GM12878 (cell line): ENCODE measurements around the gene BBX. TPM values are rescaled to one million over a fixed set of nuclear protein-coding genes. Genes with fewer than 3 reads are reported as not detected.

Source experiments
- ATAC-seq: fragments of 200-7000 bp; cut with Tn5 transposase; 3 replicates; pipeline ENCODE4 v1.9.1; 2020; ENCODE audit warnings: mild to moderate bottlenecking, moderate library complexity
- BruUV-seq: library from RNA; stranded (reverse); fragments of 400-500 nt; replicated peaks from 2 replicates; lab custom pipeline; 2021; lab: Mats Ljungman, UMichigan
- CTCF ChIA-PET: fragments of 300-600 bp; sonication (Branson Sonifier 250); formaldehyde crosslinking; extraction: SDS; loops from one replicate; lab custom pipeline; 2021; ENCODE audit warnings: inconsistent platforms; lab: Yijun Ruan, JAX
- POLR2A ChIA-PET: fragments of 350-600 bp; formaldehyde crosslinking; extraction: SDS; loops from one replicate; lab custom pipeline; 2021; ENCODE audit warnings: inconsistent platforms; lab: Charles Lee
- RAD21 ChIA-PET: fragments of 300-600 bp; sonication (Branson Sonifier 250); formaldehyde crosslinking; loops from one replicate; lab custom pipeline; 2023; ENCODE audit warnings: antibody characterized with exemption; ENCODE audit not compliant: unreplicated experiment; lab: Charles Lee
- SMC1A ChIA-PET: fragments of 300-600 bp; sonication (Branson Sonifier 250); formaldehyde crosslinking; loops from one replicate; lab custom pipeline; 2023; ENCODE audit not compliant: unreplicated experiment, uncharacterized antibody; lab: Charles Lee
- DNase-seq: peaks from one replicate; pipeline ENCODE4 v3.0.0-alpha.2; 2011; ENCODE audit warnings: low read depth, low spot score
- FAIRE-seq: peaks from 3 replicates; lab custom pipeline; 2011; peaks lifted over from hg19 to GRCh38; lab: Jason Lieb, UNC
- H2AFZ ChIP-seq: 2 replicates; pipeline ENCODE4 v1.6.0; 2011; ENCODE audit warnings: low read depth, low read length, control low read depth; ENCODE audit not compliant: control insufficient read depth
- H3K27ac ChIP-seq: 2 replicates; pipeline ENCODE4 v1.5.1; 2011; ENCODE audit warnings: control low read depth; ENCODE audit not compliant: control insufficient read depth, insufficient read depth
- H3K27me3 ChIP-seq, 2 experiments: replicated peaks in 1 of 2; 2 replicates each; pipeline versions ENCODE4 v1.6.0 to v1.6.1; 2011; ENCODE audit warnings: low read length in 1 of 2; ENCODE audit not compliant: control insufficient read depth in 2 of 2, insufficient read depth in 2 of 2
- H3K36me3 ChIP-seq, 2 experiments: 2 replicates each; pipeline ENCODE4 v1.5.1; 2011; ENCODE audit warnings: low read length in 1 of 2; ENCODE audit not compliant: control insufficient read depth in 2 of 2, insufficient read depth in 2 of 2
- H3K4me1 ChIP-seq: 2 replicates; pipeline ENCODE4 v1.6.1; 2011; ENCODE audit warnings: mild to moderate bottlenecking, low read length, moderate library complexity, mixed read lengths; ENCODE audit not compliant: control insufficient read depth, insufficient read depth
- H3K4me2 ChIP-seq: 2 replicates; pipeline ENCODE4 v1.6.0; 2011; ENCODE audit warnings: control low read depth; ENCODE audit not compliant: control insufficient read depth, insufficient read depth
- H3K4me3 ChIP-seq: fragments of 200-600 bp; sonication (generic); 2 replicates; pipeline ENCODE4 v1.5.1; 2016
- H3K79me2 ChIP-seq: 2 replicates; pipeline ENCODE4 v1.6.0; 2011; ENCODE audit warnings: low read length; ENCODE audit not compliant: control insufficient read depth, insufficient read depth
- H3K9ac ChIP-seq: 2 replicates; pipeline ENCODE4 v1.8.0; 2011; ENCODE audit warnings: low read length, control low read depth, mixed read lengths; ENCODE audit not compliant: control insufficient read depth, insufficient read depth
- H3K9me3 ChIP-seq: replicated peaks from 3 replicates; pipeline ENCODE4 v1.5.1; 2011; ENCODE audit warnings: mild to moderate bottlenecking, low read length; ENCODE audit not compliant: control insufficient read depth, insufficient read depth
- H4K20me1 ChIP-seq: 2 replicates; pipeline ENCODE4 v1.6.0; 2011; ENCODE audit not compliant: control insufficient read depth, insufficient read depth
- BCLAF1 ChIP-seq: fragments of 450-650 bp; IDR thresholded peaks from 2 replicates; pipeline ENCODE4 v1.6.1; 2017; ENCODE audit warnings: antibody characterized with exemption, mild to moderate bottlenecking, moderate library complexity
- BMI1 ChIP-seq: fragments of 450-650 bp; IDR thresholded peaks from 2 replicates; pipeline ENCODE4 v1.6.1; 2016; ENCODE audit warnings: mild to moderate bottlenecking, moderate library complexity, borderline replicate concordance
- CREB1 ChIP-seq: IDR thresholded peaks from 2 replicates; pipeline ENCODE4 v1.6.1; 2012; ENCODE audit warnings: low read depth, mild to moderate bottlenecking, inconsistent platforms
- EGR1 ChIP-seq, 2 experiments: IDR thresholded peaks; 1 replicate in 1 of 2; 2 replicates in 1 of 2; pipeline ENCODE4 v1.6.1; 2011 to 2012; ENCODE audit warnings: low read depth in 2 of 2, low read length in 2 of 2, borderline replicate concordance in 1 of 2, mild to moderate bottlenecking in 1 of 2, moderate library complexity in 1 of 2
- FOS ChIP-seq: IDR thresholded peaks from 3 replicates; pipeline ENCODE4 v1.6.1; 2011; ENCODE audit warnings: borderline replicate concordance; ENCODE audit not compliant: insufficient read length; ENCODE audit errors: extremely low read depth
- FOXK2 ChIP-seq: fragments of 450-650 bp; IDR thresholded peaks from 2 replicates; pipeline ENCODE4 v1.6.1; 2017; ENCODE audit warnings: mild to moderate bottlenecking, moderate library complexity
- KAT2A ChIP-seq: conservative IDR thresholded peaks from 2 replicates; pipeline ENCODE4 v1.6.1; 2011; ENCODE audit warnings: low read depth, low read length; ENCODE audit not compliant: control insufficient read depth
- MEF2B ChIP-seq: fragments of 450-650 bp; IDR thresholded peaks from 2 replicates; pipeline ENCODE4 v1.6.1; 2018; ENCODE audit warnings: mild to moderate bottlenecking, moderate library complexity; ENCODE audit not compliant: partially characterized antibody, poor library complexity, severe bottlenecking
- SMARCA5 ChIP-seq: fragments of 450-650 bp; IDR thresholded peaks from 2 replicates; pipeline ENCODE4 v1.6.1; 2017; ENCODE audit warnings: mild to moderate bottlenecking
- SPI1 ChIP-seq: IDR thresholded peaks from 2 replicates; pipeline ENCODE4 v1.6.1; 2011; ENCODE audit warnings: low read depth, mild to moderate bottlenecking, low read length, moderate library complexity, borderline replicate concordance; ENCODE audit not compliant: insufficient read depth
- USF2 ChIP-seq: IDR thresholded peaks from 2 replicates; pipeline ENCODE4 v1.6.1; 2011; ENCODE audit warnings: low read depth, low read length, improper control_type of control experiment, borderline replicate concordance
- ZBED1 ChIP-seq: IDR thresholded peaks from 2 replicates; pipeline ENCODE4 v1.6.1; 2016; ENCODE audit warnings: borderline replicate concordance
- ZNF217 ChIP-seq: fragments of 450-650 bp; IDR thresholded peaks from 2 replicates; pipeline ENCODE4 v1.6.1; 2017; ENCODE audit warnings: antibody characterized with exemption, mild to moderate bottlenecking
- WGBS: methylation state at CpG from one replicate; pipeline ENCODE4 v1.1.6; 2016; ENCODE audit warnings: low lambda C conversion rate; ENCODE audit not compliant: insufficient replicate concordance, insufficient coverage; ENCODE audit errors: missing lambda C conversion rate; 5-methylcytosine and 5-hydroxymethylcytosine counted together
- in situ Hi-C: fragments of 300-500 bp; cut with MboI; formaldehyde crosslinking; loops from 9 replicates; pipeline ENCODE4 v1.14.3; 2018; ENCODE audit warnings: mixed read lengths
- intact Hi-C: fragments of 100-400 bp; cut with micrococcal nuclease; formaldehyde crosslinking; loops from one replicate; pipeline ENCODE4 v1.14.2; 2022; ENCODE audit not compliant: unreplicated experiment
- polyA plus RNA-seq, 11 experiments: library from polyadenylated mRNA; depleted of rRNA in 4 of 11; unstranded in 6 of 11; stranded (reverse) in 5 of 11; fragments of >200 nt; fragmentation: Nextera tagmentation in 4 of 11; fragmentation: Illumina TruSeq in 1 of 11; extraction: Ambion mirVana in 4 of 11; extraction: Trizol in 1 of 11; gene quantifications; 1 replicate in 1 of 11; 2 replicates in 10 of 11; pipeline versions ENCODE4 v1.2.1 to v1.2.3, GENCODE V29; 2011 to 2016; ENCODE audit warnings: inconsistent platforms in 2 of 11, missing spikeins in 2 of 11, low read depth in 1 of 11
- total RNA-seq, 4 experiments: library from RNA; depleted of rRNA in 3 of 4; stranded (reverse); fragments of >200 nt in 3 of 4; fragmentation: Illumina TruSeq in 1 of 4; extraction: Trizol in 1 of 4; gene quantifications; 2 replicates each; pipeline versions ENCODE4 v1.2.1 to v1.2.3, GENCODE V29; 2013 to 2021

Gene BBX
- total and polyA plus RNA-seq, 10 of the 15 experiments (the other 5 are each of a cell fraction or from before 2014, with no cell fraction given), result 13.3 to 38.5 (median 32.0) TPM

- no peak for TF ChIP-seq BMI1
- TF ChIP-seq EGR1 (IDR thresholded peaks at IDR 0.05; ENCODE audit: borderline replicate concordance in 1 of 2, low read depth in 2 of 2, low read length in 2 of 2), result no peak
- no peak for TF ChIP-seq USF2
- no peak for TF ChIP-seq SPI1
- H3K36me3 ChIP-seq, result peaks cover 0 to 7% of the 10 kb centered on the region in 2 experiments; a peak in 1 of 4 replicates
- POLR2A ChIA-PET, result no interaction called here
- H3K27ac ChIP-seq, result no peak overlapping the region
- 0 out of 2 replicates have a peak, but pooled peaks cover 4% of the 10 kb centered on the region for H3K4me1 ChIP-seq
- H3K4me3 ChIP-seq, result no peak overlapping the region
- H3K9ac ChIP-seq, result no peak overlapping the region
- CTCF ChIA-PET, result no interaction called here
- H3K9me3 ChIP-seq, result no peaks in the 10 kb centered on the region
- in situ Hi-C loops, result no loop called here
- SMC1A ChIA-PET, result no interaction called here
- no TSS peak for BruUV-seq
- no peaks in the 10 kb centered on the region for H3K27me3 ChIP-seq
- RAD21 ChIA-PET, result no interaction called here
- intact Hi-C loops, result no loop called here
- H3K79me2 ChIP-seq, result no peaks in the 10 kb centered on the region
- H2AFZ ChIP-seq, result no peak overlapping the region
- WGBS, result 77% methylated on average over 1 of the region's 1 CpG
- no peak for DNase-seq
- no peak overlapping the region for H3K4me2 ChIP-seq
- no peak for FAIRE-seq
- no peaks in the 10 kb centered on the region for H4K20me1 ChIP-seq
- no peak for ATAC-seq
Observed at GRCh38 chr3:107813026-107813425, 290.3 kb downstream of the BBX start.

GRCh38 chr3:107816107-107816506, 293.3 kb downstream of the BBX start:
- SMC1A ChIA-PET, result interaction anchor here (0.6 to 0.7 kb wide), 2 partner anchors 128 to 155 kb away, joined by 3 to 5 read pairs; no protein-coding TSS in a partner anchor
- WGBS, result 87% methylated on average over 6 of the region's 6 CpGs
- RAD21 ChIA-PET, result no interaction called here
- Histone ChIP-seq H3K27me3 (no peaks in the 10 kb centered on the region), H3K36me3 (no peaks in the 10 kb centered on the region), H3K79me2 (no peaks in the 10 kb centered on the region), H2AFZ (no peak overlapping the region), H3K4me2 (no peak overlapping the region), H3K27ac (no peak overlapping the region), H3K9me3 (no peaks in the 10 kb centered on the region)
- CTCF ChIA-PET, result no interaction called here
- intact Hi-C loops, result no loop called here
- no TSS peak for BruUV-seq
- DNase-seq, result no peak
- TF ChIP-seq MEF2B (no peak), SMARCA5 (no peak), FOXK2 (no peak), CREB1 (no peak), FOS (no peak), ZNF217 (no peak), ZBED1 (no peak), KAT2A (no peak), BCLAF1 (no peak)
- TF ChIP-seq, all 136 proteins: peak for 0
- Histone ChIP-seq H3K9ac (no peak overlapping the region), H3K4me1 (no peaks in the 10 kb centered on the region), H4K20me1 (no peaks in the 10 kb centered on the region), H3K4me3 (no peak overlapping the region)
- FAIRE-seq (no peak), ATAC-seq (no peak)
- POLR2A ChIA-PET, result no interaction called here
- in situ Hi-C loops, result no loop called here
